ENCODE data around the gene PGF. TPM values are rescaled to one million over a fixed set of nuclear protein-coding genes. Genes with fewer than 3 reads are reported as not detected.

The PGF gene
- total RNA-seq, 2 donors from 2014 or later: not detected

DNA sequence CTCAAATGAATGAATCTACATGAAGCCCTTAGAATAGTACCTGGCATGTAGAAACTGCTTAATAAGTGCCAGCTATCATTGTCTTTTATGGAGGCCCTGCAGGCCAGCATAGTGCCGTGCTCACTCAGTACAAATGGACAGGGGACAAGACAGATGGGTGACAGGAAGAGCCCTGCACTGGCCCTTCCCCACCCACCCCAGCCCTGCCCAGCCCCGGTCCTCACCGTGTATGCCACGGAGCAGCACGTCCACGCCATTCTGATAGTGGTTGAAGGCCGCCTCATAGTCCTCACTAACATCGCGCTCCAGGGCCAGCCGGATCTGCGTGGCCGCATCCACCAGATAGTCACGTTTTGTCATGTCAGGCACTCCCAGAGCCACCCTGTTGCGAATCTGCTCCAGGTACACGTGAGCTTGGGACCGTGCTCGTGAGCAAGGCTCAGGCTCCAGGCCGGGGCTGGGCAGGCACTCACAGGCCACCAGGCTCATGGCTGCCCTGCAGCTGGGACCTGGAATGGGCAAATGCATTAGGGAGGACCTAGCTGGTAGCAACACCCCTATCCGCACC is 34.3 kb downstream of the PGF start:
- H3K27me3 Mint-ChIP-seq: peaks cover 3 to 13% of the 10 kb centered on the region in 2 donors
- no peak overlapping the region for H3K4me3 Mint-ChIP-seq
- no peak for DNase-seq (ENCODE audit: low spot score)
- no peak overlapping the region for H3K27ac Mint-ChIP-seq
- ATAC-seq: no peak
- H3K36me3 Mint-ChIP-seq: no peaks in the 10 kb centered on the region
- H3K9me3 Mint-ChIP-seq: no peaks in the 10 kb centered on the region
- H3K4me1 Mint-ChIP-seq (ENCODE audit: low read depth in 2 of 2): peaks cover 0 to 7% of the 10 kb centered on the region in 2 donors

GRCh38 chr14:74920281-74920680 is 35.1 kb downstream of the PGF start:
- H3K27ac Mint-ChIP-seq: no peak overlapping the region
- no peak for ATAC-seq

DNA sequence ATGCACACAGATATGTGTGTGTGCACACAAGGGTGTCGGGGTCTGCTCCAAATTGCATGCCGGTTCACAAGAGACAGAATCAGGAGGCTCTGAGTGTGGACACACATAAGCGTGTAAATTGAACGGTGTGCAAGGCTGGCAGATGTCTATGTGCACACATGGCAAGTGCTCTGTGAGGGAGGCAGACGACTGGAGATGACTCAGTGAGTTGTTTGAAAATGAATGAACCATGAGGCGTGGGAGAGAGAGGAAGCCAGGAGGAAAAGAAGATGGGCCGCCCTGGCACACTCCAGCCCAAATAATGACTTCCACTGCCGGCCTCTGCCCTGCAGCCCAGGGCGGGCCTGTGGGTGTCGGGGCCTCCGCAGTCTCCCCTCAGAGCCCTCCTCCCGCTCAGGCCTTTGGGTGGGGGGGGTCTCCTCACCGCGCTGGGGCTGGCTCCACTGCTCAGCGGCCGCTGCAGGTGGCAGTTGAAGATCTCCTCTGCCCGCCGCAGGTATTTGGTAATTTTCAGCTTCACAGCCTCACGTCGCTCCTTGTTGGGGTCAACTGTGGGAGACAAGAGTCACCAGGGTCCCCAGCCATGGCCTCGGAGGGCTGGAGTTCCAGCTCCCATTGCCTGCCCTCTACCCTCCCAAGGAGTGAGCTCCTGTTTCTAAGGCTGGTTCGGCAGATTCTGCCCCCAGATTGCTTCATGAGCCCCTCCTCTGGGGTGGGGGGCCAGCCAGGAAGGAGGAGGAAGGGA is 35.8 kb downstream of the PGF start:
- DNase-seq (ENCODE audit: low spot score): no peak
- no peaks in the 10 kb centered on the region for H3K36me3 Mint-ChIP-seq
- peaks cover 3 to 7% of the 10 kb centered on the region in 2 donors for H3K27me3 Mint-ChIP-seq
- H3K27ac Mint-ChIP-seq: no peak overlapping the region
- H3K4me3 Mint-ChIP-seq: no peak overlapping the region
- ATAC-seq: no peak
- H3K4me1 Mint-ChIP-seq (ENCODE audit: low read depth in 2 of 2): peaks cover 0 to 7% of the 10 kb centered on the region in 2 donors
- no peaks in the 10 kb centered on the region for H3K9me3 Mint-ChIP-seq

More at GRCh38 chr14:74920281-74920680, 35.1 kb downstream of the PGF start:
- Mint-ChIP-seq H3K4me1 (ENCODE audit: low read depth in 2 of 2) (peaks cover 0 to 7% of the 10 kb centered on the region in 2 donors), H3K36me3 (no peaks in the 10 kb centered on the region), H3K9me3 (no peaks in the 10 kb centered on the region), H3K27me3 (peaks cover 3 to 8% of the 10 kb centered on the region in 2 donors), H3K4me3 (no peak overlapping the region)
- DNase-seq (ENCODE audit: low spot score): no peak

GRCh38 chr14:74918380-74918779 is 37.0 kb downstream of the PGF start:
- no peaks in the 10 kb centered on the region for H3K36me3 Mint-ChIP-seq
- H3K4me1 Mint-ChIP-seq (ENCODE audit: low read depth in 2 of 2): peaks cover 0 to 3% of the 10 kb centered on the region in 2 donors
- H3K9me3 Mint-ChIP-seq: no peaks in the 10 kb centered on the region
- ATAC-seq: no peak
- no peaks in the 10 kb centered on the region for H3K27me3 Mint-ChIP-seq
- no peak overlapping the region for H3K4me3 Mint-ChIP-seq
- H3K27ac Mint-ChIP-seq: no peak overlapping the region
- no peak for DNase-seq (ENCODE audit: low spot score)

DNA sequence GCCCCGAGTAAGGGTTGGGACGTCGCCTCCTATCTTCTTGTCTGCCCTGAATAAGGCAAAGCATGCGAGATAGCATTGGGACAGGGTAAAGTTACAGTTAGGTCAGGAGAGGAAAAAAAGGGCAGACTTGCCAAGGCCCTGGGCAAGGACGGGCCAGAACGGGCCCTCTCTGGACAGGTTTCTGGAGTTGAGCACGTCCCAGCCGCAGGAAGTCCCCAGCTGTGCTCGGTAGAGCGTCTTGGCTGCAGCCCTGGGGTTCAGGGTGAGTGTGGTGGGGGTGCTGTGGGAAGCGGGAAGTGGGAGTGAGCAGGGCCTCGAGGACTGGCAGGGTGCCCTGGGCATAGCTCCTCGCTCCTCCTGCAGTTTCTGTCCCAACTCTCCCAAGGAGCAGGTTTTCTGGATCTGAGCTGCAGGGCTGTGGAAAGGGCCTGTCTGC is 37.7 kb downstream of the PGF start:
- Mint-ChIP-seq H3K4me3 (no peak overlapping the region), H3K27me3 (no peaks in the 10 kb centered on the region), H3K9me3 (no peaks in the 10 kb centered on the region), H3K27ac (no peak overlapping the region), H3K4me1 (ENCODE audit: low read depth in 2 of 2) (peaks cover 0 to 3% of the 10 kb centered on the region in 2 donors), H3K36me3 (no peaks in the 10 kb centered on the region)
- DNase-seq (ENCODE audit: low spot score) (no peak), ATAC-seq (no peak)

- no peak for DNase-seq (ENCODE audit: low spot score)
- peaks cover 0 to under 1% of the 10 kb centered on the region in 2 donors for H3K4me1 Mint-ChIP-seq (ENCODE audit: low read depth in 2 of 2)
- H3K27me3 Mint-ChIP-seq: no peaks in the 10 kb centered on the region
- H3K27ac Mint-ChIP-seq: no peak overlapping the region
- no peaks in the 10 kb centered on the region for H3K36me3 Mint-ChIP-seq
- H3K9me3 Mint-ChIP-seq: no peaks in the 10 kb centered on the region
- H3K4me3 Mint-ChIP-seq: no peak overlapping the region
- peak in 1 of 2 donors; percentile 17 for ATAC-seq
Observed at GRCh38 chr14:74917178-74917543, 38.2 kb downstream of the PGF start.

- H3K9me3 Mint-ChIP-seq: no peaks in the 10 kb centered on the region
- ATAC-seq: no peak
- no peaks in the 10 kb centered on the region for H3K4me1 Mint-ChIP-seq (ENCODE audit: low read depth in 2 of 2)
Observed at GRCh38 chr14:74915826-74916225, 39.6 kb downstream of the PGF start.

GRCh38 chr14:74915426-74915825 is 40.0 kb downstream of the PGF start:
- Mint-ChIP-seq H3K4me3 (no peak overlapping the region), H3K27ac (no peak overlapping the region), H3K27me3 (no peaks in the 10 kb centered on the region), H3K4me1 (ENCODE audit: low read depth in 2 of 2) (no peaks in the 10 kb centered on the region), H3K36me3 (no peaks in the 10 kb centered on the region), H3K9me3 (no peaks in the 10 kb centered on the region)
- ATAC-seq: no peak
- no peak for DNase-seq (ENCODE audit: low spot score)

More at GRCh38 chr14:74915826-74916225, 39.6 kb downstream of the PGF start:
- Mint-ChIP-seq H3K36me3 (no peaks in the 10 kb centered on the region), H3K4me3 (no peak overlapping the region), H3K27ac (no peak overlapping the region), H3K27me3 (no peaks in the 10 kb centered on the region)
- no peak for DNase-seq (ENCODE audit: low spot score)

GRCh38 chr14:74913986-74914573 is 41.3 kb downstream of the PGF start:
- no peaks in the 10 kb centered on the region for H3K9me3 Mint-ChIP-seq
- H3K4me3 Mint-ChIP-seq: no peak overlapping the region
- H3K36me3 Mint-ChIP-seq: no peaks in the 10 kb centered on the region
- no peaks in the 10 kb centered on the region for H3K27me3 Mint-ChIP-seq
- ATAC-seq (no peak), DNase-seq (ENCODE audit: low spot score) (no peak)
- H3K4me1 Mint-ChIP-seq (ENCODE audit: low read depth in 2 of 2): no peaks in the 10 kb centered on the region
- H3K27ac Mint-ChIP-seq: no peak overlapping the region

DNA sequence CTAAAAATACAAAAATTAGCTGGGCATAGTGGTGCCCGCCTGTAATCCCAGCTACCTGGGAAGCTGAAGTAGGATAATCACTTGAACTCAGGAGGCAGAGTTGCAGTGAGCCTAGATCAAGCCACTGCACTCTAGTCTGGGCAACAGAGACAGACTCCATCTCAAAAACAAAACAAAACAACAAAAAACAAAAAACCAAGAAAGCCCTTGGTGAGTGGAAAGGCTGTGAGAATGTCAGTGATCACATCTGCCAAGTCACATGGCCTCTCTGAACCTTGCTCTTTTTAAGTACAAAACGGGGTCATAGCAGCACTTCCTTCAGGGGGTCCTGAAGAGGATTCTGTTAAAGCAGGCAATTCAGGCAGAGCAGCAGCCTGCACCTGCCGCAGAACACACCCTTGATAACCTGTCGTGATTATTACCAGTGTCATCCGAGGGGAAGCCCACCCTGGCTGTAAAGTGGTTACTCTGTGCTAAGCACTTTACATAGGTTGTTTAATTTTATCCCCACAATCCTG is 41.9 kb downstream of the PGF start:
- no peaks in the 10 kb centered on the region for H3K36me3 Mint-ChIP-seq
- DNase-seq (ENCODE audit: low spot score): no peak
- H3K4me1 Mint-ChIP-seq (ENCODE audit: low read depth in 2 of 2): no peaks in the 10 kb centered on the region
- ATAC-seq: no peak
- no peaks in the 10 kb centered on the region for H3K27me3 Mint-ChIP-seq
- no peak overlapping the region for H3K4me3 Mint-ChIP-seq
- no peak overlapping the region for H3K27ac Mint-ChIP-seq
- no peaks in the 10 kb centered on the region for H3K9me3 Mint-ChIP-seq

DNA sequence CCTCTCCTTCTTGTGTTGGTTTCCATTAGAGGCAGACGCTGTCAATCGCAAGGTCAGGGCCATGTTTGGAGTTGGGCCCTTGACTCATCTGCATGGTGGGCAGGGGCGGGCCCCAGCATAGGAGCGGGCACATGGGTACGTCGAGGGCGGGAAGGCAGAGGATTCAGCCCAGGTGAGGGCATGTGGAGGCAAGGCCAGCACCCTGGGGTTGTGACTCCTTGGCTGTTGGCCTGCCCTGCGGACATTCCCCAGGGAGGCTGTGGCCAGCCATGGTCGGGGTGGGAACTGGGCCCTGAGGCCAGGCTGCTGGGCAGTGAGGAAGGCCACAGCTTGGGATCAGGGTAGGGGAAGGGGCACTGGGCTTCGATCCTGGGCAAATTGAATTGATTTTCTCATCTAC is 42.6 kb downstream of the PGF start:
- Mint-ChIP-seq H3K27ac (no peak overlapping the region), H3K27me3 (no peaks in the 10 kb centered on the region), H3K4me1 (ENCODE audit: low read depth in 2 of 2) (no peaks in the 10 kb centered on the region), H3K4me3 (no peak overlapping the region), H3K9me3 (no peaks in the 10 kb centered on the region), H3K36me3 (no peaks in the 10 kb centered on the region)
- ATAC-seq: no peak
- no peak for DNase-seq (ENCODE audit: low spot score)

DNA sequence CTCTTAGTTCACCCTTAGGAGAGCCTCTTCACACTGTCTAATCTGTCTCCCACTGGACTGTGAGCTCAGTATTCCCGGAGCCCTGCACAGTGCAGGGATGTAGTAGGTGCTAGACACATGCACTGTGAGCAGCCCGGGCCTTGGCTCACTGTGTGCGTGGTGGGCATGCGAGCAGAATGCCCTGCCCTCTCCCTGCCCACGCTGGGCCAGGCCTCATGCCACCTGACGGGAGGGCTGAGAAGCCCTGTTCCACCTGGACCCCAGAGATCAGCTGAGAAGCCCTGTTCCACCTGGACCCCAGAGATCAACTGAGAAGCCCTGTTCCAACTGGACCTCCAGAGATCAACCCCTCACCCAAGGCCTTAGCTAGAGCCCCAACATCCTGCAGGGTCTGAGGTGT is 43.3 kb downstream of the PGF start:
- no peak for ATAC-seq
- Mint-ChIP-seq H3K9me3 (no peaks in the 10 kb centered on the region), H3K36me3 (no peaks in the 10 kb centered on the region), H3K27me3 (no peaks in the 10 kb centered on the region), H3K4me3 (no peak overlapping the region), H3K4me1 (ENCODE audit: low read depth in 2 of 2) (peaks cover 0 to 2% of the 10 kb centered on the region in 2 donors), H3K27ac (no peak overlapping the region)
- DNase-seq (ENCODE audit: low spot score): no peak

DNA sequence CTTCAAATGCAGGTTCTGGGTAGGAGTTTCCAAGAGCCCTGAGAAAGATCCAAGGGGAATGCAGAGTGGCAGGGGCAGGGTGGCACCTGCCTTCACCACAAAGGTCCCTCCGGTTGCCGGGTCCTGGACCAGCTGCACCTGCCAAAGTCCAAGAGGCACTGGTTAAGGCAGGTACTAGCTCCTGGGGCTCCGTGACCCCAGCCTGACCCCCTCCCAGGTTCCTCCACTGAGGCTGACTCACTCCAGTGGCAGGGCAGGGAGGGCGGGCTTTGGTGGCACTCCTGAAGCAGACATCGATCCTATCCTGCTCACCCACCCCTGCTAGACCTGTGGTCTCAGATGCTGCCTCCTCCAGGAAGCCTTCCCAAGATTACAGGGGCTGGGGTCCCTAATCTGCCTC is 43.7 kb downstream of the PGF start:
- no peak overlapping the region for H3K27ac Mint-ChIP-seq
- no peak for ATAC-seq
- DNase-seq (ENCODE audit: low spot score): no peak
- H3K9me3 Mint-ChIP-seq: no peaks in the 10 kb centered on the region
- peaks cover 0 to 3% of the 10 kb centered on the region in 2 donors for H3K4me1 Mint-ChIP-seq (ENCODE audit: low read depth in 2 of 2)
- no peak overlapping the region for H3K4me3 Mint-ChIP-seq
- no peaks in the 10 kb centered on the region for H3K36me3 Mint-ChIP-seq
- no peaks in the 10 kb centered on the region for H3K27me3 Mint-ChIP-seq

DNA sequence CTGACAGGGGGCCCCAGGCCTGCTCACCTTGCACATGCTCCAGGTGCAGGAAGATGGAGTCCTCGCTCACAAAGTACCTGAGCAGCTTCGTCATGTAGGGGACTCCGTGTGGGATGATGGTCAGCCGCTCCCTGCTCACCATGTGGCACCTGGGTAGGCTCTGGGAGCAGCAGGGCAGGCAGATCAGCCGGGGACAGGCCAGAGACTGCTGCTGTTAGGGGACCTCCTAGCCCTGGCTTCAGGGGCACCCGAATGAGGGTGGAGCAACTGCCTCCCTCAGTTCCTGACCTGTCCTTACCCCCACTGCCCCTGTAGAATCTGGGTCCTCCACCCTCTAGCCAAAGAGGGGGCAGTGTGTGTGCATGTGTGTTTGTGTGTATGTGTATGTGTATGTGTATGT is 44.2 kb downstream of the PGF start:
- H3K4me1 Mint-ChIP-seq (ENCODE audit: low read depth in 2 of 2): peaks cover 0 to 3% of the 10 kb centered on the region in 2 donors
- H3K27ac Mint-ChIP-seq: no peak overlapping the region
- H3K36me3 Mint-ChIP-seq: no peaks in the 10 kb centered on the region
- H3K4me3 Mint-ChIP-seq: no peak overlapping the region
- no peaks in the 10 kb centered on the region for H3K9me3 Mint-ChIP-seq
- no peak for ATAC-seq
- no peaks in the 10 kb centered on the region for H3K27me3 Mint-ChIP-seq
- no peak for DNase-seq (ENCODE audit: low spot score)
